Sigmoid colon (tissue), 4 donors: Measurements from ENCODE around the gene ZNF79.

Source experiments
- EP300 ChIP-seq, 4 donors: sonication (generic); formaldehyde crosslinking; IDR thresholded peaks; one replicate each; pipeline ENCODE4 v1.6.1; 2017; ENCODE audit warnings: antibody characterized with exemption in 4 of 4
- POLR2A ChIP-seq, 2 donors: fragments of 450-650 bp; IDR thresholded peaks; one replicate each; pipeline ENCODE4 v1.6.1; 2016; ENCODE audit warnings: antibody characterized with exemption in 2 of 2, mild to moderate bottlenecking in 2 of 2, moderate library complexity in 2 of 2
- POLR2AphosphoS5 ChIP-seq, 4 donors: sonication (generic); formaldehyde crosslinking; IDR thresholded peaks; one replicate each; pipeline ENCODE4 v1.6.1; 2017; ENCODE audit warnings: antibody characterized with exemption in 4 of 4
- TF ChIP-seq, protein P1 (sequence below), 4 experiments: fragments of 450-650 bp in 3 of 4; fragments of 200-600 bp in 1 of 4; IDR thresholded peaks; one replicate each; pipeline ENCODE4 v1.5.1; 2016 to 2019; ENCODE audit warnings: antibody characterized with exemption in 4 of 4, mild to moderate bottlenecking in 3 of 4, moderate library complexity in 2 of 4

GRCh38 chr9:127421057-127421456 is 3.1 kb upstream of the ZNF79 start:
- TF ChIP-seq, protein P1, sequence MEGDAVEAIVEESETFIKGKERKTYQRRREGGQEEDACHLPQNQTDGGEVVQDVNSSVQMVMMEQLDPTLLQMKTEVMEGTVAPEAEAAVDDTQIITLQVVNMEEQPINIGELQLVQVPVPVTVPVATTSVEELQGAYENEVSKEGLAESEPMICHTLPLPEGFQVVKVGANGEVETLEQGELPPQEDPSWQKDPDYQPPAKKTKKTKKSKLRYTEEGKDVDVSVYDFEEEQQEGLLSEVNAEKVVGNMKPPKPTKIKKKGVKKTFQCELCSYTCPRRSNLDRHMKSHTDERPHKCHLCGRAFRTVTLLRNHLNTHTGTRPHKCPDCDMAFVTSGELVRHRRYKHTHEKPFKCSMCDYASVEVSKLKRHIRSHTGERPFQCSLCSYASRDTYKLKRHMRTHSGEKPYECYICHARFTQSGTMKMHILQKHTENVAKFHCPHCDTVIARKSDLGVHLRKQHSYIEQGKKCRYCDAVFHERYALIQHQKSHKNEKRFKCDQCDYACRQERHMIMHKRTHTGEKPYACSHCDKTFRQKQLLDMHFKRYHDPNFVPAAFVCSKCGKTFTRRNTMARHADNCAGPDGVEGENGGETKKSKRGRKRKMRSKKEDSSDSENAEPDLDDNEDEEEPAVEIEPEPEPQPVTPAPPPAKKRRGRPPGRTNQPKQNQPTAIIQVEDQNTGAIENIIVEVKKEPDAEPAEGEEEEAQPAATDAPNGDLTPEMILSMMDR (IDR thresholded peaks at IDR 0.05) = no peak
- TF ChIP-seq EP300 (IDR thresholded peaks at IDR 0.05) = no peak
- TF ChIP-seq POLR2A (IDR thresholded peaks at IDR 0.05) = no peak
- TF ChIP-seq POLR2AphosphoS5 (IDR thresholded peaks at IDR 0.05) = no peak
